Measurements from ENCODE around the gene ZNF782.

GRCh38 chr9:96867079-96867804 lies 12.9 kb upstream of the ZNF782 start:
- no peak for TF ChIP-seq CTCF (IDR thresholded peaks at IDR 0.05)
- TF ChIP-seq POLR2A (IDR thresholded peaks at IDR 0.05): no peak
